ENCODE data around the gene DEFB128. TPM values are rescaled to one million over a fixed set of nuclear protein-coding genes. Genes with fewer than 3 reads are reported as not detected.

The DEFB128 gene
- total and polyA plus RNA-seq, 5 donors: not detected

- Histone ChIP-seq H3K4me3 (ENCODE audit: low read length) (no peak overlapping the region), H3K9me3 (ENCODE audit: control insufficient read depth, low read length) (no peaks in the 10 kb centered on the region), H3K27ac (ENCODE audit: low read length) (no peak overlapping the region), H3K27me3 (ENCODE audit: control insufficient read depth, insufficient read depth) (no peaks in the 10 kb centered on the region), H3K4me1 (ENCODE audit: control insufficient read depth, insufficient read depth, low read length) (no peaks in the 10 kb centered on the region)
- intact Hi-C loops (cut with DNase I): no loop called here
- WGBS: 80% methylated on average over 1 of the region's 1 CpG
- DNase-seq (no peak), ATAC-seq (no peak)
Observed at GRCh38 chr20:152131-152530, 37.4 kb downstream of the DEFB128 start.

- no peaks in the 10 kb centered on the region for H3K9me3 ChIP-seq (ENCODE audit: control insufficient read depth, low read length)
- ATAC-seq (no peak), DNase-seq (no peak)
- no peak overlapping the region for H3K27ac ChIP-seq (ENCODE audit: low read length)
- H3K4me3 ChIP-seq (ENCODE audit: low read length): no peak overlapping the region
- intact Hi-C loops (cut with DNase I): no loop called here
- no peaks in the 10 kb centered on the region for H3K4me1 ChIP-seq (ENCODE audit: control insufficient read depth, insufficient read depth, low read length)
- 54% methylated on average over 2 of the region's 2 CpGs for WGBS
- no peaks in the 10 kb centered on the region for H3K27me3 ChIP-seq (ENCODE audit: control insufficient read depth, insufficient read depth)
Observed at GRCh38 chr20:145877-146276, 43.6 kb downstream of the DEFB128 start.

- no peaks in the 10 kb centered on the region for H3K4me1 ChIP-seq (ENCODE audit: control insufficient read depth, insufficient read depth, low read length)
- H3K27me3 ChIP-seq (ENCODE audit: control insufficient read depth, insufficient read depth): no peaks in the 10 kb centered on the region
- intact Hi-C loops (cut with DNase I): no loop called here
- H3K27ac ChIP-seq (ENCODE audit: low read length): no peak within 1 kb of the TSS
- ATAC-seq (no peak), DNase-seq (no peak)
- 45% methylated on average over 1 of the region's 1 CpG for WGBS
- H3K4me3 ChIP-seq (ENCODE audit: low read length): no peak within 1 kb of the TSS
- no peaks in the 10 kb centered on the region for H3K9me3 ChIP-seq (ENCODE audit: control insufficient read depth, low read length)
Observed at GRCh38 chr20:142290-142689, 47.2 kb downstream of the DEFB128 start, which contains the start of gene DEFB126. DEFB126 (plus strand) TSS chr20:142590; CDS start chr20:142629, 39 bp downstream.

Other genes starting within 250 kb of the DEFB128 start
- gene DEFB125, start 102.0 kb downstream of the DEFB128 start, total RNA-seq: not detected
- gene DEFB125, start 102.0 kb downstream of the DEFB128 start, polyA plus RNA-seq: not detected
- gene DEFB126, start 47.1 kb downstream of the DEFB128 start, total RNA-seq: not detected
- not detected for gene DEFB126, start 47.1 kb downstream of the DEFB128 start, polyA plus RNA-seq
- not detected for gene DEFB127, start 32.3 kb downstream of the DEFB128 start, total RNA-seq
- gene DEFB127, start 32.3 kb downstream of the DEFB128 start, polyA plus RNA-seq: not detected
- not detected for gene DEFB129, start 37.5 kb upstream of the DEFB128 start, total RNA-seq
- gene DEFB129, start 37.5 kb upstream of the DEFB128 start, polyA plus RNA-seq: not detected
- not detected for gene DEFB132, start 68.0 kb upstream of the DEFB128 start, total RNA-seq
- not detected for gene DEFB132, start 68.0 kb upstream of the DEFB128 start, polyA plus RNA-seq
- 1 to 10 TPM; 4.8 to 9.1 (median 6.9) TPM for gene C20orf96, start 101.0 kb upstream of the DEFB128 start, total RNA-seq
- gene C20orf96, start 101.0 kb upstream of the DEFB128 start, polyA plus RNA-seq: 4.2 TPM
- gene ZCCHC3, start 107.9 kb upstream of the DEFB128 start, total RNA-seq: 10 to 100 TPM; 13.0 to 14.3 (median 13.9) TPM
- 10.5 TPM for gene ZCCHC3, start 107.9 kb upstream of the DEFB128 start, polyA plus RNA-seq
- gene SOX12, start 135.8 kb upstream of the DEFB128 start, total RNA-seq: 10 to 100 TPM in 3 of 4 donors, 1 to 10 TPM in 1; 7.4 to 13.7 (median 11.8) TPM
- gene SOX12, start 135.8 kb upstream of the DEFB128 start, polyA plus RNA-seq: 5.1 TPM
- 10 to 100 TPM; 24.5 to 30.9 (median 24.8) TPM for gene NRSN2, start 157.4 kb upstream of the DEFB128 start, total RNA-seq
- 26.6 TPM for gene NRSN2, start 157.4 kb upstream of the DEFB128 start, polyA plus RNA-seq
- 1 to 10 TPM in 1 of 4 donors, under 1 TPM in 3; 0.49 to 2.1 (median 0.66) TPM for gene TRIB3, start 191.0 kb upstream of the DEFB128 start, total RNA-seq
- 1.0 TPM for gene TRIB3, start 191.0 kb upstream of the DEFB128 start, polyA plus RNA-seq
- 10 to 100 TPM; 42.1 to 52.4 (median 45.9) TPM for gene RBCK1, start 218.6 kb upstream of the DEFB128 start, total RNA-seq
- 48.0 TPM for gene RBCK1, start 218.6 kb upstream of the DEFB128 start, polyA plus RNA-seq

All from right cardiac atrium (tissue), 5 donors.